Activated CD4-positive, alpha-beta T cell treated with anti-CD3 and anti-CD28 coated beads, Interleukin-2, amount 10 ng/mL, durations not matched to agents 24 days and 14 days (primary cell): ENCODE data around the gene THBS1. TPM values are rescaled to one million over a fixed set of nuclear protein-coding genes. Genes with fewer than 3 reads are reported as not detected.

Experiments
- DNase-seq: peaks from one replicate; pipeline ENCODE4 v3.0.0; 2022
- H3K27ac Mint-ChIP-seq: one replicate; pipeline ENCODE4 v1.8.0; 2022; ENCODE audit warnings: mild to moderate bottlenecking, mixed read lengths
- H3K27me3 Mint-ChIP-seq: one replicate; pipeline ENCODE4 v1.8.0; 2022; ENCODE audit warnings: mixed read lengths
- H3K36me3 Mint-ChIP-seq: one replicate; pipeline ENCODE4 v1.8.0; 2022; ENCODE audit warnings: low read depth, mild to moderate bottlenecking, mixed read lengths
- H3K4me1 Mint-ChIP-seq: one replicate; pipeline ENCODE4 v1.8.0; 2021; ENCODE audit warnings: mixed read lengths
- H3K4me3 Mint-ChIP-seq: one replicate; pipeline ENCODE4 v1.8.0; 2022; ENCODE audit warnings: mild to moderate bottlenecking, moderate library complexity, mixed read lengths
- H3K9me3 Mint-ChIP-seq: one replicate; pipeline ENCODE4 v1.8.0; 2021; ENCODE audit warnings: mixed read lengths
- intact Hi-C: fragments of 100-400 bp; cut with micrococcal nuclease; formaldehyde crosslinking; loops from one replicate; pipeline ENCODE4 v1.15.1; 2023
- total RNA-seq: library from RNA; stranded (reverse); gene quantifications from 2 replicates; pipeline ENCODE4 v1.2.3, GENCODE V29; 2022

The THBS1 gene
- 1.9 and 2.8 TPM in 2 replicates for total RNA-seq

GRCh38 chr15:39580485-39581241 lies at the start of gene THBS1:
TSS of gene THBS1 (plus strand) at chr15:39581079. CDS start at chr15:39581858, 779 bp downstream.
- peak; percentile 79 for DNase-seq
- Mint-ChIP-seq H3K9me3 (no peaks in the 10 kb centered on the region), H3K36me3 (no peaks in the 10 kb centered on the region), H3K27ac (peak within 1 kb of the TSS; percentile 64), H3K4me3 (peak within 1 kb of the TSS; percentile 65), H3K4me1 (peaks cover 33% of the 10 kb centered on the region), H3K27me3 (peaks cover 59% of the 10 kb centered on the region)
- intact Hi-C loops = loop anchor here (1.0 to 5.0 kb wide), 6 partner anchors 44 to 873 kb away; no protein-coding TSS in a partner anchor

- peaks cover 7% of the 10 kb centered on the region for H3K27me3 Mint-ChIP-seq
- no peaks in the 10 kb centered on the region for H3K4me1 Mint-ChIP-seq
- peaks cover 4% of the 10 kb centered on the region for H3K9me3 Mint-ChIP-seq
- H3K27ac Mint-ChIP-seq = no peak overlapping the region
- DNase-seq = no peak
- H3K4me3 Mint-ChIP-seq = no peak overlapping the region
- intact Hi-C loops = no loop called here
- no peaks in the 10 kb centered on the region for H3K36me3 Mint-ChIP-seq
Observed at GRCh38 chr15:39534996-39535395, 45.9 kb upstream of the THBS1 start.

- no peak overlapping the region for H3K27ac Mint-ChIP-seq
Observed at GRCh38 chr15:39535466-39535865, 45.4 kb upstream of the THBS1 start.

GRCh38 chr15:39538936-39539335 lies 41.9 kb upstream of the THBS1 start:
- no peak overlapping the region for H3K4me3 Mint-ChIP-seq
- peaks cover 3% of the 10 kb centered on the region for H3K27me3 Mint-ChIP-seq
- peaks cover 7% of the 10 kb centered on the region for H3K9me3 Mint-ChIP-seq

More at GRCh38 chr15:39535466-39535865, 45.4 kb upstream of the THBS1 start:
- Mint-ChIP-seq H3K36me3 (no peaks in the 10 kb centered on the region), H3K27me3 (peaks cover 7% of the 10 kb centered on the region), H3K9me3 (peaks cover 4% of the 10 kb centered on the region), H3K4me1 (no peaks in the 10 kb centered on the region), H3K4me3 (no peak overlapping the region)
- DNase-seq = no peak
- intact Hi-C loops = no loop called here

GRCh38 chr15:39539466-39539865 lies 41.4 kb upstream of the THBS1 start:
- Mint-ChIP-seq H3K4me3 (no peak overlapping the region), H3K9me3 (peaks cover 7% of the 10 kb centered on the region), H3K4me1 (no peaks in the 10 kb centered on the region), H3K27me3 (no peaks in the 10 kb centered on the region), H3K27ac (no peak overlapping the region), H3K36me3 (no peaks in the 10 kb centered on the region)
- intact Hi-C loops = no loop called here
- DNase-seq = no peak

More at GRCh38 chr15:39538936-39539335, 41.9 kb upstream of the THBS1 start:
- DNase-seq = no peak
- intact Hi-C loops = no loop called here
- Mint-ChIP-seq H3K27ac (no peak overlapping the region), H3K4me1 (no peaks in the 10 kb centered on the region), H3K36me3 (no peaks in the 10 kb centered on the region)

- H3K27me3 Mint-ChIP-seq = peaks cover 6% of the 10 kb centered on the region
- no peaks in the 10 kb centered on the region for H3K4me1 Mint-ChIP-seq
- H3K9me3 Mint-ChIP-seq = peaks cover 13% of the 10 kb centered on the region
- no peak for DNase-seq
- no peak overlapping the region for H3K27ac Mint-ChIP-seq
- no peaks in the 10 kb centered on the region for H3K36me3 Mint-ChIP-seq
- intact Hi-C loops = no loop called here
- H3K4me3 Mint-ChIP-seq = no peak overlapping the region
Observed at GRCh38 chr15:39539973-39540558, 40.8 kb upstream of the THBS1 start.

GRCh38 chr15:39542385-39543065 lies 38.4 kb upstream of the THBS1 start:
- Mint-ChIP-seq H3K9me3 (peaks cover 14% of the 10 kb centered on the region), H3K4me3 (no peak overlapping the region), H3K36me3 (no peaks in the 10 kb centered on the region), H3K27ac (no peak overlapping the region), H3K27me3 (peaks cover 9% of the 10 kb centered on the region), H3K4me1 (no peaks in the 10 kb centered on the region)
- intact Hi-C loops = no loop called here
- DNase-seq = no peak

GRCh38 chr15:39543651-39544050 lies 37.2 kb upstream of the THBS1 start:
- H3K4me1 Mint-ChIP-seq = no peaks in the 10 kb centered on the region
- no peak overlapping the region for H3K4me3 Mint-ChIP-seq
- H3K27ac Mint-ChIP-seq = no peak overlapping the region
- H3K27me3 Mint-ChIP-seq = peaks cover 13% of the 10 kb centered on the region
- no peak for DNase-seq
- intact Hi-C loops = no loop called here
- H3K36me3 Mint-ChIP-seq = no peaks in the 10 kb centered on the region
- peaks cover 10% of the 10 kb centered on the region for H3K9me3 Mint-ChIP-seq

- Mint-ChIP-seq H3K27ac (no peak overlapping the region), H3K4me3 (no peak overlapping the region), H3K4me1 (no peaks in the 10 kb centered on the region), H3K36me3 (no peaks in the 10 kb centered on the region), H3K9me3 (peaks cover 10% of the 10 kb centered on the region), H3K27me3 (peaks cover 18% of the 10 kb centered on the region)
- intact Hi-C loops = no loop called here
- DNase-seq = no peak
Observed at GRCh38 chr15:39546842-39547241, 34.0 kb upstream of the THBS1 start.

- no peak for DNase-seq
- peaks cover 18% of the 10 kb centered on the region for H3K27me3 Mint-ChIP-seq
- H3K4me3 Mint-ChIP-seq = no peak overlapping the region
- H3K27ac Mint-ChIP-seq = no peak overlapping the region
- intact Hi-C loops = no loop called here
- peaks cover 8% of the 10 kb centered on the region for H3K9me3 Mint-ChIP-seq
- H3K4me1 Mint-ChIP-seq = no peaks in the 10 kb centered on the region
- H3K36me3 Mint-ChIP-seq = no peaks in the 10 kb centered on the region
Observed at GRCh38 chr15:39548561-39548960, 32.3 kb upstream of the THBS1 start.

GRCh38 chr15:39549912-39550311 lies 31.0 kb upstream of the THBS1 start:
- Mint-ChIP-seq H3K27me3 (peaks cover 18% of the 10 kb centered on the region), H3K36me3 (no peaks in the 10 kb centered on the region), H3K4me3 (no peak overlapping the region), H3K27ac (no peak overlapping the region), H3K9me3 (peaks cover 2% of the 10 kb centered on the region), H3K4me1 (no peaks in the 10 kb centered on the region)
- intact Hi-C loops = no loop called here
- no peak for DNase-seq

- Mint-ChIP-seq H3K36me3 (no peaks in the 10 kb centered on the region), H3K9me3 (no peaks in the 10 kb centered on the region), H3K27me3 (peaks cover 15% of the 10 kb centered on the region), H3K4me1 (no peaks in the 10 kb centered on the region), H3K27ac (no peak overlapping the region), H3K4me3 (no peak overlapping the region)
- intact Hi-C loops = no loop called here
- no peak for DNase-seq
Observed at GRCh38 chr15:39551476-39551875, 29.4 kb upstream of the THBS1 start.

GRCh38 chr15:39552556-39552955 lies 28.3 kb upstream of the THBS1 start:
- Mint-ChIP-seq H3K4me1 (no peaks in the 10 kb centered on the region), H3K4me3 (no peak overlapping the region), H3K27ac (no peak overlapping the region), H3K9me3 (no peaks in the 10 kb centered on the region), H3K27me3 (peaks cover 13% of the 10 kb centered on the region), H3K36me3 (no peaks in the 10 kb centered on the region)
- intact Hi-C loops = no loop called here
- no peak for DNase-seq
